ENCODE data around the gene CLTRN. TPM values are rescaled to one million over a fixed set of nuclear protein-coding genes. Genes with fewer than 3 reads are reported as not detected.

CLTRN gene
- total and polyA plus RNA-seq, 2 experiments from 2014 or later, result 1.0 to 3.7 TPM

DNA sequence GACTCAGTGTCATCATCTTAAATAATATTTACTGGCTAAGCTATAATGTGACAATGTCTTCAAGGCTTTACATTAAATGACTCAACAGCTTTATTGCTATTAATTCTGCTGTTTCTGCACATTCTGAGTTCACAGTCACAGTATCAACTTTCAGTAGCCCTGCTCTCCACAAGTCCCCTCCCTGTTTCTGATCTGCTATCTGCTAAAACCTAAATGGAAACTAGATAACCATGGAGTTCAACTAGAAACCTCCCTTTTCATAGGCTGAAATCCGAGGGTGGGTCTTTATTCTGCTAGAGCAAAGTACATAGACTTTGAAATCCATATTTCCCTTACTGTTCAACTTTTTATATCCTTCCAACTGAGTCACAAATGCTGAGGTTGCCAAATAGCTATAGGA lies 58.5 kb downstream of the CLTRN start:
- Histone ChIP-seq H3K4me3 (no peak overlapping the region), H3K36me3 (no peaks in the 10 kb centered on the region), H3K4me1 (ENCODE audit: low read depth) (peaks cover 7% of the 10 kb centered on the region), H3K9me3 (ENCODE audit: low read depth) (no peaks in the 10 kb centered on the region), H3K27ac (no peak overlapping the region), H3K27me3 (no peaks in the 10 kb centered on the region)
- DNase-seq (ENCODE audit: low read depth in 1 of 2, low spot score in 1 of 2), result no peak
- TF ChIP-seq CTCF (IDR thresholded peaks at IDR 0.05; ENCODE audit: low read depth, low read length), result no peak

- TF ChIP-seq CTCF (IDR thresholded peaks at IDR 0.05; ENCODE audit: low read depth, low read length), result no peak
- DNase-seq (ENCODE audit: low read depth in 1 of 2, low spot score in 1 of 2), result no peak
- Histone ChIP-seq H3K4me1 (ENCODE audit: low read depth) (peaks cover 7% of the 10 kb centered on the region), H3K27ac (no peak overlapping the region), H3K36me3 (no peaks in the 10 kb centered on the region), H3K9me3 (ENCODE audit: low read depth) (no peaks in the 10 kb centered on the region), H3K27me3 (no peaks in the 10 kb centered on the region), H3K4me3 (no peak overlapping the region)
These were observed 59.4 kb downstream of the CLTRN start for GRCh38 chrX:15605226-15605625.

DNA sequence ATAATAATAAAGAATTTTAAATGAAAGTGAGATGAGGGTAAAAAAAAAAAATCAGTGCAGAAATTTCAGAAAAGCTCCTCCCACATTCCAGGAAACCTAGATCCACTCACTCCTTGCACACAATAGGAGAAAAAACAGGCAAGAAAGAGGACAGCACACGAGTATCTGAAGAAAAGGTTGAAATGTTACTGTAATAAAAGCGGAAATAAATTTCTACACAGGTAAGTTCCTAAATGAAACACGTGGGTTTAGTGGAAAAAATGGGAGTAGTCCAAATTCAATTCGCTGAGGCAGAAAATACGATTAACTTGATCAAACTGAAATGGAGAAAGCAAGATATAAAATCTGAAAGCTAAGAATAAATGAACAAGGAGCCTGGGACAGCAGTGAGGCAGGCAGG lies 61.8 kb downstream of the CLTRN start:
- Histone ChIP-seq H3K36me3 (no peaks in the 10 kb centered on the region), H3K4me1 (ENCODE audit: low read depth) (peaks cover 19% of the 10 kb centered on the region), H3K4me3 (no peak overlapping the region), H3K27ac (no peak overlapping the region), H3K27me3 (no peaks in the 10 kb centered on the region), H3K9me3 (ENCODE audit: low read depth) (no peaks in the 10 kb centered on the region)
- no peak for DNase-seq (ENCODE audit: low read depth in 1 of 2, low spot score in 1 of 2)
- TF ChIP-seq CTCF (IDR thresholded peaks at IDR 0.05; ENCODE audit: low read depth, low read length), result no peak

GRCh38 chrX:15601932-15602331 lies 62.7 kb downstream of the CLTRN start:
- Histone ChIP-seq H3K36me3 (no peaks in the 10 kb centered on the region), H3K27ac (no peak overlapping the region), H3K4me3 (no peak overlapping the region), H3K9me3 (ENCODE audit: low read depth) (no peaks in the 10 kb centered on the region), H3K27me3 (no peaks in the 10 kb centered on the region), H3K4me1 (ENCODE audit: low read depth) (peaks cover 24% of the 10 kb centered on the region)
- no peak for TF ChIP-seq CTCF (IDR thresholded peaks at IDR 0.05; ENCODE audit: low read depth, low read length)
- no peak for DNase-seq (ENCODE audit: low read depth in 1 of 2, low spot score in 1 of 2)

GRCh38 chrX:15600745-15601144 lies 63.9 kb downstream of the CLTRN start, which contains the start of gene ACE2:
Gene ACE2 (minus strand): TSS chrX:15600960. CDS start chrX:15600911, 49 bp downstream.
- TF ChIP-seq CTCF (IDR thresholded peaks at IDR 0.05; ENCODE audit: low read depth, low read length), result no peak
- no peak for DNase-seq (ENCODE audit: low read depth in 1 of 2, low spot score in 1 of 2)
- no peaks in the 10 kb centered on the region for H3K36me3 ChIP-seq
- peaks cover 17% of the 10 kb centered on the region for H3K4me1 ChIP-seq (ENCODE audit: low read depth)
- no peak within 1 kb of the TSS for H3K4me3 ChIP-seq
- H3K9me3 ChIP-seq (ENCODE audit: low read depth), result no peaks in the 10 kb centered on the region
- H3K27me3 ChIP-seq, result no peaks in the 10 kb centered on the region
- no peak within 1 kb of the TSS for H3K27ac ChIP-seq

GRCh38 chrX:15600049-15600448 lies 64.6 kb downstream of the CLTRN start:
- no peak for DNase-seq (ENCODE audit: low read depth in 1 of 2, low spot score in 1 of 2)
- TF ChIP-seq CTCF (IDR thresholded peaks at IDR 0.05; ENCODE audit: low read depth, low read length), result no peak
- Histone ChIP-seq H3K4me3 (no peak overlapping the region), H3K36me3 (no peaks in the 10 kb centered on the region), H3K27me3 (no peaks in the 10 kb centered on the region), H3K4me1 (ENCODE audit: low read depth) (peaks cover 17% of the 10 kb centered on the region), H3K27ac (no peak overlapping the region), H3K9me3 (ENCODE audit: low read depth) (no peaks in the 10 kb centered on the region)

Measured in cardiac muscle cell (in vitro differentiated cells and primary cell).